K562 (cell line): ENCODE results near the gene AMMECR1L. TPM values are rescaled to one million over a fixed set of nuclear protein-coding genes. Genes with fewer than 3 reads are reported as not detected.

ENCODE experiments used
- ARID1B ChIP-seq: fragments of 450-650 bp; IDR thresholded peaks from 2 replicates; pipeline ENCODE4 v1.6.1; 2016; ENCODE audit warnings: antibody characterized with exemption, mild to moderate bottlenecking, inconsistent platforms
- PHTF2 ChIP-seq: fragments of 250-450 bp; sonication (Bioruptor Pico); IDR thresholded peaks from 2 replicates; pipeline ENCODE4 v1.5.0; 2021; ENCODE audit warnings: mild to moderate bottlenecking
- TCFL5 ChIP-seq: fragments of 250-450 bp; sonication (Bioruptor Pico); conservative IDR thresholded peaks from 2 replicates; pipeline ENCODE4 v1.6.1; 2021; ENCODE audit warnings: mild to moderate bottlenecking, moderate library complexity, matching md5 sums
- ZNF232 ChIP-seq: sonication (generic); formaldehyde crosslinking; IDR thresholded peaks from 2 replicates; pipeline ENCODE4 v1.8.0; 2022; ENCODE audit warnings: mild to moderate bottlenecking, missing genetic modification reagents
- polyA plus RNA-seq, 8 experiments: library from polyadenylated mRNA; depleted of rRNA in 4 of 8; stranded (reverse) in 5 of 8; unstranded in 3 of 8; fragments of >200 nt; fragmentation: Nextera tagmentation in 2 of 8; fragmentation: Illumina TruSeq in 1 of 8; extraction: Ambion mirVana in 2 of 8; extraction: Trizol in 1 of 8; gene quantifications; 2 replicates each; pipeline versions ENCODE4 v1.2.1 to v1.2.3, GENCODE V29; 2011 to 2014; ENCODE audit warnings: inconsistent platforms in 1 of 8, missing spikeins in 1 of 8
- total RNA-seq, 7 experiments: library from RNA; depleted of rRNA in 6 of 7; stranded (reverse); fragments of >200 nt in 6 of 7; fragmentation: Illumina TruSeq in 2 of 7; extraction: Trizol in 2 of 7; gene quantifications; 2 replicates each; pipeline versions ENCODE4 v1.2.1 to v1.2.3, GENCODE V29; 2011 to 2021; ENCODE audit warnings: low replicate concordance in 1 of 7
- TF ChIP-seq, protein P1 (sequence below), 2 experiments: fragments of 450-650 bp; IDR thresholded peaks; 2 replicates each; pipeline ENCODE4 v1.6.1; 2018; ENCODE audit warnings: mild to moderate bottlenecking in 2 of 2, low read depth in 1 of 2; ENCODE audit not compliant: partially characterized antibody in 2 of 2
- TF ChIP-seq, protein P2 (sequence below): fragments of 450-650 bp; IDR thresholded peaks from 2 replicates; pipeline ENCODE4 v1.6.1; 2016; ENCODE audit warnings: borderline replicate concordance
- TF ChIP-seq, protein P3 (sequence below): fragments of 450-650 bp; IDR thresholded peaks from 2 replicates; pipeline ENCODE4 v1.6.1; 2014; ENCODE audit warnings: low read depth, mild to moderate bottlenecking, moderate library complexity, borderline replicate concordance

Gene AMMECR1L
- total and polyA plus RNA-seq, 9 of the 15 experiments (the other 6 are each of a cell fraction or from before 2014, with no cell fraction given) = 3.7 to 15.3 (median 9.1) TPM

DNA sequence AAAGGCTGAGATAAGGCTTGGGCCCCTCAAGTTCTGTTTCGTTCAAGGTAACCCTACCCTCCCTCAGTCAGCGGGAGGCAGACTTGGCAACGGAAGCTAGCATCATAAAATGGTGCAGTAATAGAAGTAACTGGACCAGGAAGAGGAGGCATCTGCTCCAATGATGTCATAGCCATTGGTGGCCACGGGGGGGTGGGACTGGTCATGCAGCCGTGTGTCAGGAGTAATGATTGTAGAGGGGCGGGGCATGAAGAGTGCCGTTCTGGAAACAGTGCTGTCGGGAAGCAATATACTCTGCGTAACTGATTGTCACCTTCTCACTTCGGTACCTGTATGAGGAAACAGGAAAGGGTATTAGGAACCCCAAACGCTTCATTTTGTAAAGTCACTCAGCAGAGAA, 20.9 kb downstream of the AMMECR1L start (continued):
- TF ChIP-seq, protein P1, sequence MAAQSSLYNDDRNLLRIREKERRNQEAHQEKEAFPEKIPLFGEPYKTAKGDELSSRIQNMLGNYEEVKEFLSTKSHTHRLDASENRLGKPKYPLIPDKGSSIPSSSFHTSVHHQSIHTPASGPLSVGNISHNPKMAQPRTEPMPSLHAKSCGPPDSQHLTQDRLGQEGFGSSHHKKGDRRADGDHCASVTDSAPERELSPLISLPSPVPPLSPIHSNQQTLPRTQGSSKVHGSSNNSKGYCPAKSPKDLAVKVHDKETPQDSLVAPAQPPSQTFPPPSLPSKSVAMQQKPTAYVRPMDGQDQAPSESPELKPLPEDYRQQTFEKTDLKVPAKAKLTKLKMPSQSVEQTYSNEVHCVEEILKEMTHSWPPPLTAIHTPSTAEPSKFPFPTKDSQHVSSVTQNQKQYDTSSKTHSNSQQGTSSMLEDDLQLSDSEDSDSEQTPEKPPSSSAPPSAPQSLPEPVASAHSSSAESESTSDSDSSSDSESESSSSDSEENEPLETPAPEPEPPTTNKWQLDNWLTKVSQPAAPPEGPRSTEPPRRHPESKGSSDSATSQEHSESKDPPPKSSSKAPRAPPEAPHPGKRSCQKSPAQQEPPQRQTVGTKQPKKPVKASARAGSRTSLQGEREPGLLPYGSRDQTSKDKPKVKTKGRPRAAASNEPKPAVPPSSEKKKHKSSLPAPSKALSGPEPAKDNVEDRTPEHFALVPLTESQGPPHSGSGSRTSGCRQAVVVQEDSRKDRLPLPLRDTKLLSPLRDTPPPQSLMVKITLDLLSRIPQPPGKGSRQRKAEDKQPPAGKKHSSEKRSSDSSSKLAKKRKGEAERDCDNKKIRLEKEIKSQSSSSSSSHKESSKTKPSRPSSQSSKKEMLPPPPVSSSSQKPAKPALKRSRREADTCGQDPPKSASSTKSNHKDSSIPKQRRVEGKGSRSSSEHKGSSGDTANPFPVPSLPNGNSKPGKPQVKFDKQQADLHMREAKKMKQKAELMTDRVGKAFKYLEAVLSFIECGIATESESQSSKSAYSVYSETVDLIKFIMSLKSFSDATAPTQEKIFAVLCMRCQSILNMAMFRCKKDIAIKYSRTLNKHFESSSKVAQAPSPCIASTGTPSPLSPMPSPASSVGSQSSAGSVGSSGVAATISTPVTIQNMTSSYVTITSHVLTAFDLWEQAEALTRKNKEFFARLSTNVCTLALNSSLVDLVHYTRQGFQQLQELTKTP (IDR thresholded peaks at IDR 0.05; ENCODE audit: low read depth in 1 of 2, partially characterized antibody in 2 of 2) = no peak
- TF ChIP-seq, protein P2, sequence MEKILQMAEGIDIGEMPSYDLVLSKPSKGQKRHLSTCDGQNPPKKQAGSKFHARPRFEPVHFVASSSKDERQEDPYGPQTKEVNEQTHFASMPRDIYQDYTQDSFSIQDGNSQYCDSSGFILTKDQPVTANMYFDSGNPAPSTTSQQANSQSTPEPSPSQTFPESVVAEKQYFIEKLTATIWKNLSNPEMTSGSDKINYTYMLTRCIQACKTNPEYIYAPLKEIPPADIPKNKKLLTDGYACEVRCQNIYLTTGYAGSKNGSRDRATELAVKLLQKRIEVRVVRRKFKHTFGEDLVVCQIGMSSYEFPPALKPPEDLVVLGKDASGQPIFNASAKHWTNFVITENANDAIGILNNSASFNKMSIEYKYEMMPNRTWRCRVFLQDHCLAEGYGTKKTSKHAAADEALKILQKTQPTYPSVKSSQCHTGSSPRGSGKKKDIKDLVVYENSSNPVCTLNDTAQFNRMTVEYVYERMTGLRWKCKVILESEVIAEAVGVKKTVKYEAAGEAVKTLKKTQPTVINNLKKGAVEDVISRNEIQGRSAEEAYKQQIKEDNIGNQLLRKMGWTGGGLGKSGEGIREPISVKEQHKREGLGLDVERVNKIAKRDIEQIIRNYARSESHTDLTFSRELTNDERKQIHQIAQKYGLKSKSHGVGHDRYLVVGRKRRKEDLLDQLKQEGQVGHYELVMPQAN = no peak
- TF ChIP-seq, protein P3, sequence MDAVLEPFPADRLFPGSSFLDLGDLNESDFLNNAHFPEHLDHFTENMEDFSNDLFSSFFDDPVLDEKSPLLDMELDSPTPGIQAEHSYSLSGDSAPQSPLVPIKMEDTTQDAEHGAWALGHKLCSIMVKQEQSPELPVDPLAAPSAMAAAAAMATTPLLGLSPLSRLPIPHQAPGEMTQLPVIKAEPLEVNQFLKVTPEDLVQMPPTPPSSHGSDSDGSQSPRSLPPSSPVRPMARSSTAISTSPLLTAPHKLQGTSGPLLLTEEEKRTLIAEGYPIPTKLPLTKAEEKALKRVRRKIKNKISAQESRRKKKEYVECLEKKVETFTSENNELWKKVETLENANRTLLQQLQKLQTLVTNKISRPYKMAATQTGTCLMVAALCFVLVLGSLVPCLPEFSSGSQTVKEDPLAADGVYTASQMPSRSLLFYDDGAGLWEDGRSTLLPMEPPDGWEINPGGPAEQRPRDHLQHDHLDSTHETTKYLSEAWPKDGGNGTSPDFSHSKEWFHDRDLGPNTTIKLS = no peak
- TF ChIP-seq ARID1B (no peak), ZNF232 (no peak), PHTF2 (CRISPR knock-in tag) (no peak), TCFL5 (CRISPR knock-in tag) (no peak)
